CD4-positive, alpha-beta memory T cell (primary cell): ENCODE results near the gene MCF2L. TPM values are rescaled to one million over a fixed set of nuclear protein-coding genes. Genes with fewer than 3 reads are reported as not detected.

Source experiments
- CTCF ChIA-PET: fragments of 350-600 bp; sonication (Branson Sonifier 250); formaldehyde crosslinking; loops from one replicate; lab custom pipeline; 2021; ENCODE audit warnings: inconsistent platforms; ENCODE audit not compliant: partially characterized antibody; lab: Charles Lee
- POLR2A ChIA-PET: fragments of 350-600 bp; sonication (Branson Sonifier 250); formaldehyde crosslinking; loops from one replicate; lab custom pipeline; 2021; ENCODE audit not compliant: partially characterized antibody; lab: Charles Lee
- DNase-seq, 5 donors: peaks; one replicate each; pipeline versions ENCODE4 v3.0.0 to v3.0.0-alpha.2; 2020 to 2022; ENCODE audit warnings: mixed read lengths in 1 of 5
- H3K27ac ChIP-seq: one replicate; pipeline ENCODE4 v1.7.0; 2013; ENCODE audit warnings: low read depth, low read length
- H3K27me3 ChIP-seq: 2 replicates; pipeline ENCODE4 v1.7.0; 2013; ENCODE audit warnings: mild to moderate bottlenecking, low read length, moderate library complexity; ENCODE audit not compliant: insufficient read depth
- H3K36me3 ChIP-seq: 2 replicates; pipeline ENCODE4 v1.7.0; 2013; ENCODE audit warnings: mild to moderate bottlenecking, low read length, moderate library complexity; ENCODE audit not compliant: insufficient read depth
- H3K4me1 ChIP-seq: 2 replicates; pipeline ENCODE4 v1.7.0; 2013; ENCODE audit warnings: mild to moderate bottlenecking, low read length, moderate library complexity; ENCODE audit not compliant: insufficient read depth
- H3K4me3 ChIP-seq, 2 donors: one replicate each; pipeline ENCODE4 v1.7.0; 2013; ENCODE audit warnings: low read length in 2 of 2, mild to moderate bottlenecking in 1 of 2
- H3K9me3 ChIP-seq, 2 donors: one replicate each; pipeline ENCODE4 v1.7.0; 2013; ENCODE audit warnings: low read length in 2 of 2, control low read depth in 1 of 2; ENCODE audit not compliant: control insufficient read depth in 1 of 2
- H3K27ac Mint-ChIP-seq, 7 donors: one replicate each; pipeline ENCODE4 v1.8.0; 2020 to 2021; ENCODE audit warnings: mixed read lengths in 7 of 7, mild to moderate bottlenecking in 6 of 7, inconsistent platforms in 3 of 7, moderate library complexity in 3 of 7
- H3K27me3 Mint-ChIP-seq, 2 donors: one replicate each; pipeline ENCODE4 v1.8.0; 2020 to 2021; ENCODE audit warnings: mixed read lengths in 2 of 2
- H3K36me3 Mint-ChIP-seq, 2 donors: one replicate each; pipeline ENCODE4 v1.8.0; 2020 to 2021; ENCODE audit warnings: mixed read lengths in 2 of 2, inconsistent platforms in 1 of 2, mild to moderate bottlenecking in 1 of 2
- H3K4me1 Mint-ChIP-seq, 4 donors: one replicate each; pipeline ENCODE4 v1.8.0; 2020 to 2021; ENCODE audit warnings: mixed read lengths in 4 of 4, mild to moderate bottlenecking in 1 of 4
- H3K4me3 Mint-ChIP-seq, 8 donors: one replicate each; pipeline ENCODE4 v1.8.0; 2020 to 2021; ENCODE audit warnings: mixed read lengths in 8 of 8, mild to moderate bottlenecking in 7 of 8, moderate library complexity in 6 of 8, inconsistent platforms in 3 of 8
- H3K9me3 Mint-ChIP-seq, 8 donors: one replicate each; pipeline ENCODE4 v1.8.0; 2020 to 2021; ENCODE audit warnings: mixed read lengths in 8 of 8, mild to moderate bottlenecking in 5 of 8, inconsistent platforms in 3 of 8, moderate library complexity in 1 of 8
- intact Hi-C: fragments of 100-400 bp; cut with micrococcal nuclease; formaldehyde crosslinking; loops from one replicate; pipeline ENCODE4 v1.15.1; 2023
- polyA plus RNA-seq, 2 donors: library from polyadenylated mRNA; unstranded; fragments of 300-500 nt; fragmentation: Illumina TruSeq; gene quantifications; one replicate each; pipeline ENCODE4 v1.2.3, GENCODE V29; 2021
- total RNA-seq, 2 experiments: library from RNA; stranded (reverse); gene quantifications; one replicate each; pipeline ENCODE4 v1.2.3, GENCODE V29; 2021

MCF2L gene
- total and polyA plus RNA-seq, 4 experiments from 2014 or later = 0.15 to 18.9 (median 10.4) TPM

GRCh38 chr13:112928972-112929782 lies 39.8 kb upstream of the MCF2L start:
- Histone ChIP-seq H3K9me3 (no peaks in the 10 kb centered on the region), H3K4me3 (no peak overlapping the region), H3K27ac (no peak overlapping the region), H3K27me3 (peaks cover 15% of the 10 kb centered on the region), H3K4me1 (peaks cover 7% of the 10 kb centered on the region), H3K36me3 (no peaks in the 10 kb centered on the region)
- Mint-ChIP-seq H3K27ac (no peak overlapping the region), H3K36me3 (no peaks in the 10 kb centered on the region), H3K9me3 (peaks cover 0 to 5% (median 0%) of the 10 kb centered on the region in 8 donors), H3K4me3 (no peak overlapping the region), H3K27me3 (peaks cover 20 to 47% of the 10 kb centered on the region in 2 donors), H3K4me1 (peaks cover 0 to 11% (median under 1%) of the 10 kb centered on the region in 4 donors)
- CTCF ChIA-PET = no interaction called here
- no peak for DNase-seq
- intact Hi-C loops = no loop called here
- POLR2A ChIA-PET = no interaction called here

- Mint-ChIP-seq H3K4me1 (peaks cover 0 to 11% (median under 1%) of the 10 kb centered on the region in 4 donors), H3K4me3 (peak overlapping the region in 1 of 8 donors; percentile 2), H3K27me3 (peaks cover 20 to 47% of the 10 kb centered on the region in 2 donors), H3K9me3 (peaks cover 0 to 5% (median 0%) of the 10 kb centered on the region in 8 donors), H3K36me3 (no peaks in the 10 kb centered on the region), H3K27ac (peak overlapping the region in 1 of 7 donors; percentile 22)
- Histone ChIP-seq H3K4me3 (no peak overlapping the region), H3K4me1 (peaks cover 7% of the 10 kb centered on the region), H3K36me3 (no peaks in the 10 kb centered on the region), H3K9me3 (no peaks in the 10 kb centered on the region), H3K27me3 (peaks cover 15% of the 10 kb centered on the region), H3K27ac (no peak overlapping the region)
- ChIA-PET POLR2A (no interaction called here), CTCF (no interaction called here)
- intact Hi-C loops = no loop called here
- DNase-seq = no peak
These were observed 39.3 kb upstream of the MCF2L start for GRCh38 chr13:112929783-112930055.

GRCh38 chr13:112930192-112930591 lies 38.8 kb upstream of the MCF2L start:
- POLR2A ChIA-PET = no interaction called here

GRCh38 chr13:112931028-112931934 lies 37.7 kb upstream of the MCF2L start:
- Mint-ChIP-seq H3K27ac (no peak overlapping the region), H3K9me3 (peaks cover 0 to 5% (median 0%) of the 10 kb centered on the region in 8 donors), H3K27me3 (peaks cover 20 to 47% of the 10 kb centered on the region in 2 donors), H3K4me1 (peaks cover 0 to 11% (median under 1%) of the 10 kb centered on the region in 4 donors), H3K4me3 (no peak overlapping the region), H3K36me3 (no peaks in the 10 kb centered on the region)
- intact Hi-C loops = no loop called here
- H3K27ac ChIP-seq = no peak overlapping the region
- H3K36me3 ChIP-seq = no peaks in the 10 kb centered on the region
- POLR2A ChIA-PET = no interaction called here
- no peak overlapping the region for H3K4me3 ChIP-seq
- peaks cover 7% of the 10 kb centered on the region for H3K4me1 ChIP-seq
- no peak for DNase-seq
- peaks cover 15% of the 10 kb centered on the region for H3K27me3 ChIP-seq
- H3K9me3 ChIP-seq = no peaks in the 10 kb centered on the region
- CTCF ChIA-PET = no interaction called here

More at GRCh38 chr13:112930192-112930591, 38.8 kb upstream of the MCF2L start:
- Histone ChIP-seq H3K4me3 (no peak overlapping the region), H3K36me3 (no peaks in the 10 kb centered on the region), H3K27ac (no peak overlapping the region), H3K27me3 (peaks cover 15% of the 10 kb centered on the region), H3K4me1 (peaks cover 7% of the 10 kb centered on the region), H3K9me3 (no peaks in the 10 kb centered on the region)
- Mint-ChIP-seq H3K27me3 (peaks cover 20 to 47% of the 10 kb centered on the region in 2 donors), H3K27ac (no peak overlapping the region), H3K4me3 (no peak overlapping the region), H3K4me1 (peaks cover 0 to 11% (median under 1%) of the 10 kb centered on the region in 4 donors), H3K36me3 (no peaks in the 10 kb centered on the region), H3K9me3 (peaks cover 0 to 5% (median 0%) of the 10 kb centered on the region in 8 donors)
- intact Hi-C loops = no loop called here
- DNase-seq = no peak
- CTCF ChIA-PET = no interaction called here

- Mint-ChIP-seq H3K36me3 (no peaks in the 10 kb centered on the region), H3K27ac (no peak overlapping the region), H3K27me3 (peaks cover 26 to 37% of the 10 kb centered on the region in 2 donors), H3K9me3 (no peaks in the 10 kb centered on the region), H3K4me3 (no peak overlapping the region), H3K4me1 (peaks cover 0 to 11% (median 2%) of the 10 kb centered on the region in 4 donors)
- ChIA-PET POLR2A (no interaction called here), CTCF (interaction anchor here (0.9 kb wide), 1 partner anchor 10 kb away, joined by 3 read pairs; no protein-coding TSS in a partner anchor)
- no peak for DNase-seq
- intact Hi-C loops = no loop called here
- Histone ChIP-seq H3K4me3 (no peak overlapping the region), H3K9me3 (no peaks in the 10 kb centered on the region), H3K27ac (no peak overlapping the region), H3K36me3 (no peaks in the 10 kb centered on the region), H3K27me3 (peaks cover 15% of the 10 kb centered on the region), H3K4me1 (peaks cover 7% of the 10 kb centered on the region)
These were observed 36.0 kb upstream of the MCF2L start for GRCh38 chr13:112932971-112933370.

GRCh38 chr13:112933649-112934048 lies 35.4 kb upstream of the MCF2L start:
- Mint-ChIP-seq H3K9me3 (no peaks in the 10 kb centered on the region), H3K4me3 (no peak overlapping the region), H3K36me3 (no peaks in the 10 kb centered on the region), H3K27me3 (peaks cover 22 to 35% of the 10 kb centered on the region in 2 donors), H3K4me1 (peaks cover 0 to 11% (median 2%) of the 10 kb centered on the region in 4 donors), H3K27ac (no peak overlapping the region)
- H3K4me3 ChIP-seq = no peak overlapping the region
- intact Hi-C loops = no loop called here
- DNase-seq = no peak
- H3K27me3 ChIP-seq = peaks cover 12% of the 10 kb centered on the region
- ChIA-PET CTCF (no interaction called here), POLR2A (no interaction called here)
- no peak overlapping the region for H3K27ac ChIP-seq
- H3K9me3 ChIP-seq = no peaks in the 10 kb centered on the region
- peaks cover 7% of the 10 kb centered on the region for H3K4me1 ChIP-seq
- no peaks in the 10 kb centered on the region for H3K36me3 ChIP-seq

- intact Hi-C loops = no loop called here
- no peak overlapping the region for H3K27ac ChIP-seq
These were observed 34.9 kb upstream of the MCF2L start for GRCh38 chr13:112934078-112934477.

More at GRCh38 chr13:112934078-112934477, 34.9 kb upstream of the MCF2L start:
- Histone ChIP-seq H3K4me3 (no peak overlapping the region), H3K27me3 (peaks cover 12% of the 10 kb centered on the region), H3K36me3 (no peaks in the 10 kb centered on the region), H3K4me1 (peaks cover 6% of the 10 kb centered on the region), H3K9me3 (no peaks in the 10 kb centered on the region)
- Mint-ChIP-seq H3K9me3 (no peaks in the 10 kb centered on the region), H3K36me3 (no peaks in the 10 kb centered on the region), H3K27ac (no peak overlapping the region), H3K27me3 (peaks cover 21 to 33% of the 10 kb centered on the region in 2 donors), H3K4me3 (no peak overlapping the region), H3K4me1 (peaks cover 0 to 9% (median 2%) of the 10 kb centered on the region in 4 donors)
- POLR2A ChIA-PET = no interaction called here
- CTCF ChIA-PET = no interaction called here
- DNase-seq = no peak
